Dermis blood vessel endothelial cell (primary cell): ENCODE data around the gene ARRB1. TPM values are rescaled to one million over a fixed set of nuclear protein-coding genes. Genes with fewer than 3 reads are reported as not detected.
"Not testable (repeated sequence)": the region's sequence is repeated elsewhere in the genome, so short reads cannot be mapped to it uniquely, and the experiment has no call there.

Source experiments
- DNase-seq: peaks from one replicate; pipeline ENCODE4 v3.0.0; 2010
- total RNA-seq: library from RNA; depleted of rRNA; stranded (reverse); fragments of >200 nt; gene quantifications from 2 replicates; pipeline ENCODE4 v1.2.3, GENCODE V29; 2014

ARRB1 gene
- total RNA-seq, 1 donor from 2014 or later, result 223 TPM

DNA sequence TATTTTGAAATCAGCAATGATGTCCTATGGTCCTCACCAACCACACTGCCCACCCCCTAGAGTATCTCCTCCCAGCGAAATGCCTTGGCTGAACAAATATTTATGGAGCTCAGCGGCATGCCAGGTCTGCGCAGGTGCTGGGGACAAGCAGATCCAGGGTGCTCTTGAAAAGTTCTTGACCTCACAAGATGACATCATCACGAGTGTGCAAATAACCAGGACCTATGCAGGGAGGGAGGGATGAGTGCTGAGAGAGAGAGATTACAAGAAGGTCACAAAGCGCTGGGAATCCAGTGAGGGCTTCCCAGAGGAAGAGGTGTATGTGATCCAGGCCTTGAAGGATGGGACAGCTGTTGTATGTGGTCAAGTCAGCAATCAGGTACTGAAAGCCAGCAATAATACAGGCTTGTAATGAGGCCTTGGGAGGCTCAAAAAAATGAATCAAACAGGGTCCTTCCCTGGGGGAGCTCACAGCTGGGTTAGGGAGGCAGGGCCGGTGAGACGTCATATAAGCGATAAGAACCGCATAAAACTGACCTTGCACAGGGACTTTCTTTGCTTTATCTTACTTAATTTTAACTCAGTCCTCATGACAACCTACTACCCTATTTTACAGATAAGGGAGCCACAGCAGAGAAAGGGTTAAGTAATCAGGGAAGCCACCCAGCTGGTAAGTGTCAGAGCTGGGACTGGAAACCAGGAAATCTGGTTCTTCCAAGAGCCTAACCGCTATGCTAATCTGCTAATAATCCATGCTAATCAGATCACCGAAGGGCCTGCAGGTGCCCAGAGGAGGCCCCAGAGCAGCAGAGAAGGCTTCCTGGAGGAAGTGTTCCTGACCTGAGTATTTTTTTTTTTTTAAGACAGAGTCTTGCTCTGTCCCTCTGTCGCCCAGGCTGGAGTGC lies 8.2 kb downstream of the ARRB1 start:
- DNase-seq, result no peak

DNA sequence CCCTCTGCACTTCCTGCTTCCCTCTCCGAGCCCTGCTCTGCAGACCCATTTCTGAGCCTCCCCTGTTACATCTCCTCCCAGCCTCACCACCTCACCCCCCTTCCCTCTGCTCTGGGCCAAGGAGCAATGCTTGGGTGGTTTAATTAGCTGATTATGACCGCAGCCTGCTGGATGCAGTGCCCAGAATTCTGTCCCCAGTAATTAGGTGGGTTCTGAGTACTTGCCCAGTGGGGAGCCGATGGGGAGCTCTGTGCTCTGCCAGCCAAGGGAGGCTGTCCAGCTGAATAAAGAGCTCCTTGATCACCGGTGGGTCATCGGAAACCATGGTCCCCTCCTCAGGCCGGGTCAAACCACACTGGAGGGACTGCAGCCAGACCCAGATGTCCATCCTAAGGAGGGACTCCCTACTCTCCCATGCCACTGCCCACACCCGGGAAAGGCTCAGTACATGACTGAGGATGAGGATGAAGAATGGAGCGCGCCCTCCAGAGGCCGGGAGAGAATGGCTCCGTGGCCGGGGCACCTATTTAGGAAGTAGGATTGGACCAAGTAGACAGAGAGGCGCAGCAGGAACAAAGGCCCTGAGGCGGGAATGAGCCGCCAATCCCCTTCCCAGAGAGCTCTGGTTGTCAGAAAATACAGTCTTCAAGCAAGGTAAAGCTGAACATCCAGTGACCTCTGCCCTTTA lies 9.1 kb downstream of the ARRB1 start:
- no peak for DNase-seq

DNA sequence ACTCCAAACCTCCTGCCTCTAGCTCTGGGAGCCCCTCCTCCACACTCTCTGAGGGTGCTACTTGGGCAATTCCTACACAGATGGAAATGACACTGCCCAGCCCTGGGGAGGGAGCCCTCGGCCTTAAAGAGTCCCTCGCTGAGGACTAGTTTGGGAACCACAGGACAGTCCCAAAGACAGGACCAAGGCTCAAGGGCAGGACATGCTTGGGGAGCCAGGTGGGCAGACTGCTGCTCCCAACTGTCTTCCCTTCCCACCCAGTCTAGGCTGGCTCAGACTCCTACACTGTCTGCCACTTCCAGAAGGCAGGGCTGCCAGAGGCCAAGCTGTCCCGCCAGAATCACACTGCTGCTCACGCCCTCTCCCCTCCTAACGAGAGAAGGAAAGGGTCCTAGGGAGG lies 9.8 kb downstream of the ARRB1 start:
- DNase-seq, result no peak

DNA sequence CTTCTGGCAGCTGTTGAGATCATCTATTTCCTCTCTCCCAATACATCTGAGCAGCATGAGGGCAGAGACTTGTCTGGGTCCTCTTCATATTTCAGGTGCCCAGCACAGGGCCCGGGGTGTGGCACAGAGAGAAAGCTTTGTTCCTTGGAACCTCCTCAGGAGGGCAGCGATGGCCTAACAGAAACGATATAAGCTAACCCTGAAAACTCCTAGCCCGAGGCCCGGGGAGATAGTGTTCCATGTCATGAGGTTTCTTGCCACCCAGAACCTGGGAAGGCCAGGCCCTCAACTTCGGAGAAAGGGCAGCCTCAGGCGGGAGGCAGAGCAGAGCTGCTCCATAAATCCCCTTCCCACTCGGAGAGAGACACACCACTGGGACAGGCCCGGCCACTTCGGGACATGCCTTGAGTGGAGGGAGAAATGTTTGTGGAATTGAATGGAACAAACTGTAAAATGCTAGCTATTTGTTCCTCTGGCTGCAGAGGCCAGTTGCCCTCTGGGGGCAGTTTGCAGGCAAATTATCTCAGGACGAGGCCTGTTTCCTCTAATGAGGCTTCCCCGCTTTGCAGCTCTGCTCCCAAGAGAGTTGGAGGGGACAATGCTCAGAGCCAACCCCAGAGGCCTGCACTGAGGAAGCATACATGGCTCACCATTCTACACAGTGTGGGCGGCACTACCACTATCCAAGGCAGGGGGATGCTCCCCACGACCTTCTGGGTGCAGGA lies 11.6 kb downstream of the ARRB1 start:
- peak; percentile 65 for DNase-seq

DNA sequence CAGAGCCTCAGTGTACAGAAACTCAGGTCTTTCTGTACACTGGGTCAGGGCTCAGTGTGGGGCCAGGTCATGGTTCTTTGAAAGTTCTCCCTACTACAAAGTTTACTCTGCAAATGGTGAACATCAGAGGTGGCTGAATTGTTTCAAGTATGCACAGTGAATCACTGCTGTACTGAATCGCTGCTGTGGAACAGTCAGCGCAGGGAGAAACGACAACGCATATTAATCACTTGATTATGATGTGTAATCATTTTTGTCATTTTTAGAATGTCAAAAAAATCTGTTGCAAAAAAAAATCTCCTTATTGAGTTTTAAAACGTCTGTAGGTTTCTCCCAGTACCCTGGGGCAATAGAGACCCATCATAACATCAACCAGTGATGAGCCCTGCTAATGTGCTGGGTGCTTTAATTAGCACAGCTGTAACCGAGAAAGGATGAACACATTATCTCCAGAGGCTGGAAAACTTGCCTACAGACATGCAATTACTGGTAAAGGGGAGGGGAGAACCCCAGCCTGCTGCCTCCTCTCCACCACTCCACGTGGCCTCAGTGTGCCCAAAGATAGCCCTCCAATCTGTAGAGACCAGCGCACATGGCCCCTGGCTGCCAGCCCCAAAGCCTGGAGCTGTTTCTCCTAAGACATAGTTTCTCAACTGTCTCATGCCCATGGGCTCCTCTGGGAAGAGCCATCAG lies 12.8 kb downstream of the ARRB1 start:
- DNase-seq, result peak; percentile 46

DNA sequence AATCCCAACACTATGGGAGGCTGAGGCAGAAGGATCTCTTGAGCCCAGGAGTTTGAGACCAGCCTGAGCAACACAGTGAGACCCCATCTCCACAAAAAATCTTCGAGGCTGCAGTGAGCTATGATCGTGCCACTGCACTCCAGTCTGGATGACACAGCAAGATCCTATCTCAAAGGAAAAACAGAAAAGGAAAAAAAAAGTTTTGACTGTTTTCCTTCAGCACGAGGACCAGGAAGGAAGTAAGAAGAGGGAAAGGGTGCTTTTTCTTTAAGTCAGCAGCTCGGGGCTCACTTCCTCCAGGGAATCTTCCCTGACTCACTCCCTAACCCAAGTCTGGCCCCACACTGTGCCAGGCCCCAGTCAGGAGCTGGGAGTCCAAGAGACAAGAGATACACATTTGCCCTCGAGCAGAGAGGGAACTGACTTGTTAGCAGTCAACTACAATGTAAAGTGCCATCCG lies 14.2 kb downstream of the ARRB1 start:
- DNase-seq, result peak; percentile 59

DNA sequence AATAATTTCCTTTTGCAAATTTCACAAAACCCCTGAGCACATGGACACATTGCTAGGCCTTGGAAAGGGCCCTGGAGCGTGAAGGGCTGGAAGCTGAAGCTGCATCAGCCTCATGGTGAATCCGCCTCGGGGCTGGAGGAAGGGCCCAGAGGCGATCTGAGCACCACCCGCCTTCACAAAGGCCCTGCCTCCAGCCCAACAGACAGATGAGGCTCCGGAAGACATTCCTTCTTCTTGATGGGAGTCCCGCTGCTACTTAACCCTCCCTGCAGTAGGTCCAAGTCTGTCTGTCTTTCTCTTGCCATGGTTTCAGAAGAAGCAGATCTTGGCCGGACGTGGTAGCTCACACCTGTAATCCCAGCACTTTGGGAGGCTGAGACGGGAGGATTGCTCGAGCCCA lies 16.5 kb downstream of the ARRB1 start:
- no peak for DNase-seq

DNA sequence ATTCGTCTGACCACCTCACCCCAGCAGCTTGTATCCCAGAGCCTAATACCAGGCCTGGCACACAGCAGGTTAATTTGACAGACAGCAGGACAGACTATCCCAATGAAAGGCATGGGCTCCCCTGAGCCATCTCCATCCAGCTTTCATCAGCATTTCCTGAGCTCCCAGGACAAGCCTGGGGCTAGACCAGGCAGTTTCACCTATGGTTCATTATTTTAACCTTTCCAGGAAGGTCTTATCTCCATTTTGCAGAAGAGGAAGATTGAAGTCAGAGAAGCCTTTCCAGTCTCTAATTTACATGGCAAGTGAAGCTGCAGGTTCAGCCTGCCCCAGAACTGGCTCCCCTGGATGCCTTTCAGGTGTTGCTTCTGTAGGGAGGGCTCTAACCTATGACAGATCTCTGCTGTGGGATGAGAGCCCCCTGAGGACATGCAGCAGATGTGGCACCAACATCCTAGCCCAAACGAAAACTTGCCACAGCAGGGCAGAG lies 17.0 kb downstream of the ARRB1 start:
- no peak for DNase-seq

DNA sequence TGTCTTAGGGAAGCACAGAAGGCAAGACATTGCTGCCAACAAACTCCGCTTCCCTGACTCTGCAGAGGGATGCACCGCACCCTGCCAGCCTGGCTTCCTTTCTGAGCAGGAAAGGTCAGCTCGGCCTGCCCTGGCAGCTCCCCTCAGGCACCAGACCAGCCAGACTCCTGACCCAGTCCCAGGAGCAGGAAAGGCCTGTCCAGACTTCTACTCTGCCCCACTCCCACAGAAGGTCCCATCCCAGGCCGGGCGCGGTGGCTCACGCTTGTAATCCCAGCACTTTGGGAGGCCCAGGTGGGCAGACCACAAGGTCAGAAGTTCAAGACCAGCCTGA lies 17.7 kb downstream of the ARRB1 start:
- DNase-seq, result no peak

DNA sequence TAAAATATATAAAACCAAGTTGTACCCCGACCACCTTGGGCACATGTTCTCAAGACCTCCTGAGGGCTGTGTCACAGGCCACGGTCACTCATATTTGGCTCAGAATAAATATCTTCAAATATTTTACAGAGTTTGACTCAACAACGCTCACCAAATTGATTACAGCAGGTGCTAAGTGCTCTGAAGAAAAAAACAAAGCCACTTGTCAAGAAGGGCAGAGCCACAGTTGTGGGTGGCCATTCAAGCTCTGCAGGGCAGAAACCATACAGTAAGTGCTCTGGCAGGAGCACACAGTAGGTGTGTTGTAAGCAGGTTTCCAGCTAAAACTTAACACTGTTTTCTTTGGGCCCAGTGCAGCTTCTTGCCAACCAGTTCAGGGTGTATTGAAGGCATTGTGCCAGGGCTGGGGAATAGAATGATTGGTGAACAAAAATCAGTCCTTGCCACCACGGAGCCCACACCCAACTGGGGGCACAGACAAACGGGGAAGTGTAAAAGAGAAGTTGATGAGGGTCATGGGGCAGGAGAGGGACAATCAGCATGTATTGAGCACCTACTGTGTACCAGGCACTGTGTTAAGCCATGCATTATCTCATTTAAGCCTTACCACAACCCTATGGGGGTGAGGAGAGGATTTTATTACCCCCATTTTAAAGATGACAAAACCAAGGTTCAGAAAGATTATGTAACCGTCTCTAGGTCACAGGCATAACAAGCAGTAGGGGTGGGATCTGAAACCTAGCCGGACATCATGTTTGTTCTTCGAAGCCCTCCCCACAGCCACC lies 18.2 kb downstream of the ARRB1 start:
- no peak for DNase-seq

DNA sequence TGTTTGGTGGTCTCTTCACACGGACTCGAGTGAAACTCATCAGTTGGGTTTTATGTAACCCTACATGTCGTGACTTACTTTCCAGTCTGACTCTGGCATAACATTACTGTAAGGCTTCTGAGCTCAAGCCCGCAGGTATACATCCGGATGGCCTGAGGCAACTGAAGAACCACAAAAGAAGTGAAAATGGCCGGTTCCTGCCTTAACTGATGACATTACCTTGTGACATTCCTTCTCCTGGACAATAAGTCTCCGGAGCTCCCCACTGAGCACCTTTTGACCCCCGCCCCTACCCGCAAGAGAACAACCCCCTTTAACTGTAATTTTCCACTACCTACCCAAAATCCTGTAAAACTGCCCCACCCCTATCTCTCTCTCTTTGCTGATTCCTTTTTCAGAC lies 19.7 kb downstream of the ARRB1 start:
- not testable (repeated sequence) for DNase-seq

DNA sequence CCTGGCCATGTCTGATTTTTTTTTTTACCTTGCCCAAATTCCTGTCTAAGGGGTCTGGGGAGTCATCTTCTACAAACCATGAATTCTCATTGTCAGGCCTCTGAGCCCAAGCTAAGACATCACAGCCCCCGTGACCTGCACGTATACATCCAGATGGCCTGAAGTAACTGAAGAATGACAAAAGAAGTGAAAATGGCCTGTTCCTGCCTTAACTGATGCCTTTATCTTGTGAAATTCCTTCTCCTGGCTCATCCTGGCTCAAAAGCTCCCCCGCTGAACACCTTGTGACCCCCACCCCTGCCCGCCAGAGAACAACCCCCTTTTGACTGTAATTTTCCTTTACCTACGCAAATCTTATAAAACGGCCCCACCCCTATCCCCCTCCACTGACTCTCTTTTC lies 20.2 kb downstream of the ARRB1 start:
- DNase-seq, result not testable (repeated sequence)

DNA sequence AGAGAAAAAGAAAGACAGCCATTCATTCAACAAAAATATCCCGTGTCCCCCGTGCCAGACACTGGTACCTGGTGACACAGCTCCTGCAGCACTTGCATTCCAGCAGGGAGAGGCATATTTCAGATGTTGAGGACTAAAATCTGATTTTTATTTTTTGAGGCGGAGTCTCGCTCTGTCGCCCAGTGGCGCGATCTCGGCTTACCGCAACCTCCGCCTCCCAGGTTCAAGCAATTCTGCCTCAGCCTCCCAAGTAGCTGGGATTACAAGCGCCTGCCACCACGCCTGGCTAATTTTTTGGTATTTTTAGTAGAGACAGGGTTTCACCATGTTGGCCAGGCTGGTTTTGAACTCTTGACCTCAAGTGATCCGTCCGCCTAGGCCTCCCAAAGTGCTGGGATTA lies 20.6 kb downstream of the ARRB1 start:
- DNase-seq, result not testable (repeated sequence)

DNA sequence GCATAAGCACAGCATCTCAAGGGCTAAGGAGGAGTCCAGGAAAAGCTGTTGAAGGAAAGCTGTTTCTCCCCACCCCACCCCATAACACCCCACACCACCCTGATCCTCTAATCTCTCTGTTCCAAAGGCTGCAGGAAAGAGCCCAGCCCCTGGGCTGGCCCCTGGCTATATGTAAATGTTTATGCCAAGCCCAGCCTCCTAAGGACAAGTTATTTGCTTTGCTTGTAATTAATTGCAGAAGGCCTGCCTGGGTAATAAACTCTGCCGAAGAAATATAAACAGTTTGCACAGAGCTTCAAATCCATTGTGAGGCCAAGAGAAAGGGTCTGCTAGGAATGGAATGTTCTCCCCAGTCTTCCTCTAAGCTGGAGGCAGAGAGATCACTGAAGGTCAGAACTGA lies 21.2 kb downstream of the ARRB1 start:
- no peak for DNase-seq

DNA sequence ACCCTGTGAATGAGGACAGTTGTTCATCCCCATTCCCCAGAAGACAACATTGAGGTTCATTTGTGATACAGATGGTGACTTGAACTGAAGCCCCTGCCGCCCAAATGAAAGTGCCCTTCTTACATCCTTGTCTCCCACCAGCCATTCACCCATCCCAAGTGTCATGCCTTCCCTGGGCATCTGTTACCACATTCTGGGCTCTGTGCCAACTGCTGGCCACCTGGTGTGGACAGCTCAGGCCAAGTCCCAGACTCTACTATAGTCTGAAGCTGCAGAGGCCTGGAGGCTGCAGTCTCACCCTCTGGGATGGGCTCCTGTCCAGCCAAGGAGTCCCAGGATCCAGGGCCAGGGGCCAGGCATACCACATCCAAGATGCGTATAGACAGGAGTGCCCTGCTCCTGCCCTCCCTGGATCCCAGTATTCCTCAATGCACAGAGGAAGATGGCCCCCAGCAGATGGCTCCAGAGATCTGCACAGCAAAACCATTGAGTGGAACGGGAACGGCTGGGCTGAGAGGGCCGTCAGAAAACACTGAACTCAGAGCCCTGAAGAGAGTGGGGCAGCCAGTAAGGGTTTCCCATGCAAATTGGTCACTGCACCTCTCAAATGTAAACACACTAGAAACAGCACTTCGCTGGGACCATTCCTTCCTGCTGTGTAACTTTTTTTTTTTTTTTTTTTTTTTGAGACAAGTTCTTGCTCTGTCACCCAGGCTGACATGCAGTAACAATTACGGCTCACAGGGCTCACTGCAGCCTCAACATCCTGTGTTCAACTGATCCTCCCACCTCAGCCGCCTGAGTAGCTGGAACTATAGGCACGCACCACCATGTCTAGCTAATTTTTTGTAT lies 22.8 kb downstream of the ARRB1 start:
- peak; percentile 83 for DNase-seq

DNA sequence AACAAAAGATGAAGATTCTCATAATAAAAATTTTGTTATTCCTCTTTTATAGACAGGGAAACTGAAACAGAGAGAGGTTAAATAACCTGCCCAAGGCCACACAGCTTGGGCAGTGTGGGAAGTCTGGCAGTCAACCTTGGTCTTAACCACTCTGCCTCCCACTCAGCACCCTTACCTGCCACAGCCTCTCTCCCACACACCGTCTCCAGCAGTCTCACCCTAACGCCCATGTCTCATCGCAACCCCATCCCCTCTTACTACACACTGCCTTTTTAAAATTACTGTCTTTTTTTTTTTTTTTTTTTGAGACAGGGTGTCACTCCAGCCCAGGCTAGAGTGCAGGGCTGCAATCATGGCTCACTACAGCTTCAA lies 25.0 kb downstream of the ARRB1 start:
- no peak for DNase-seq

DNA sequence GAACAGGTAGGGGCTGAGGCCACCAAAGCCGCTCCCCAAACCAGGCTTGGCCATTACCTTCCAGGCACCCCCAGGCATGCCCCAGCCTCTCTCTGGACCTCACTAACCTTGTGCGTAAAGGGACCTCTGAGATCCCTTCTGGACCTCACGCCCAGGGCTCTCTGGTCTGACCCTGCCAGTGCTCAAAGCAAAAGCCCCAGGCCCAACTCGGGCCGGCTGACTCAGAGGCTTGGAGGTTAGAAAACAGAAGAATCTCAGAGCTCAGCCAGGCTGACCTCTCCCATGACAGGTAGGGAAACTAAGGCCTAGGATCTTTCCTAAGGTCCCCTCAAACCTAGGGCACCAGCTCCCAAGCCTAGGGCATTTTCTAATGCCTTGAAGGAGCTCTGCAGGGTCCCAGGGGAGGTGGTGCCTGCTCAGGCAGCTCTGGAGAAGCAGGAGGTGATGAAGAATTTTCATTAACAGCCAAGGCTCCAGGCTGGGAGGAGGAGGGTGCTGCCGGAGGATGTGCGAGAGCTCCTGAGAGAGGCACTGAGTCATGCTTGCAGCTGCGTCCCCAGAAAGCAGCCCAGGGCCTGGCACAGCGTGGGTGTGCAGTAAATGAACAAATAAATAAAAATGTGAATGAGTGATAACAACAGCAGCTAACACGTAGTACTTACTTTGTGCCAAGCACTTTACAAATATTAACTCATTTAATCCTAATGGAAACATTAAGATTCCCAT lies 25.6 kb downstream of the ARRB1 start:
- DNase-seq, result peak; percentile 96

DNA sequence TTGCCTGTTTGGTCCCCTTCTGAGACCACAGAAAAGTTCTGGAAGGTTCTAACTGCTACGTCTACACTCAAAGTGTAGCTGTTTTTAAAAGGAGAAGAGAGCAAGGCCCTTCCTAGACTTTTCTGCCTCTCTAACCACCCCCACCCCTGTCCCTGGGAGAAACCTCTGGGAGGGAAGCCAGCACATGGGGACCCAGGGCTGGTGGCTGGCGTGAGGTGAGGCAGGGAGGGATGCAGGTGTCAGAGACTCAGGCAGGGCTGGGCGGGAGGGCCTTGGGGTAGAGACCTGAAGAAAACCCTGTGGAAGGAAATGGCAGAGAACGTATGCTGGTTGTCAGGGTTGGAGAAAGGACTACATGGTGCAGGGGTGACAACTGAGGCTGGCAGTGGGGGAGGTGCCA lies 26.7 kb downstream of the ARRB1 start:
- no peak for DNase-seq

DNA sequence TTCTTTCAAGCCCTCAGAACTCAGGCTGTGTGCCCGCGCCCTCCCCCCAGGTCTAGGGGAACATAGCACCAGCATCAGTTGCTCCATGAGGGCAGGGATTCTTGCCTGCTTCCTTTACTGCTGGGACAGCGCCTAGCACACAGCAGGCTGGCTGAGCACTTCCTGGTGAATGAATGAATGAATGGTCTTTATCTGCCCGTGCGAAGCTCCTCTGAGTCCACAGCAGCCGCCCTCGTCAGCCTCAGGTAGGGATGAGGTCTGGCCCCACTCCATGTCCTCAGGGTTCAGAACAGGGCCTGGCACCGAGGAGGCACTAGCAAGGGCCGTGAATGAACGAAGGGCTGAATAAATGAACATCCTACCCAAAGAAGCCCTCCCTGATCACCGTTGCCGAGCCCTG lies 27.3 kb downstream of the ARRB1 start:
- no peak for DNase-seq

DNA sequence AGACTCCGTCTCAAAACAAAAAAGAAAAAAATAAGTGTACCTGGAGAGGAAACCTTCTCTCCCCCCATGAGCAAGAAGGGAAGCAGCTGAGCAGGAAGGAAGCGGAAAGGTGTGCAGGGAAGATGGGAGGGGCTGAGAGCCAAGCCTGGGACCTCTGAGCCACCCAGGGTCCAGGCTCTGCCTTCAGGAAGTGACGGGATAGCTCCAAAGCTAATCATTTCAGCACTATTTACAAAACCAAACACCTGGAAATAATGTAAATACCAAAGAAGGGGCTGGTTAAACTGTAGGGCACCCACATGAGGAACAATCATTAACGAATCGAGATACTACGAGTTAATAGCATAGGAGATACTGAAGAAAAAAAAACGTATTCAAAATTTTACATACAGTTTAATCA lies 27.9 kb downstream of the ARRB1 start:
- DNase-seq, result peak; percentile 53
